Activated CD4-positive, alpha-beta T cell treated with anti-CD3 and anti-CD28 coated beads for 1 hour (primary cell): ENCODE data around the gene PSTPIP1.

Experiments
- DNase-seq: peaks from one replicate; pipeline ENCODE4 v3.0.0-alpha.2; 2020

The PSTPIP1 gene

DNA sequence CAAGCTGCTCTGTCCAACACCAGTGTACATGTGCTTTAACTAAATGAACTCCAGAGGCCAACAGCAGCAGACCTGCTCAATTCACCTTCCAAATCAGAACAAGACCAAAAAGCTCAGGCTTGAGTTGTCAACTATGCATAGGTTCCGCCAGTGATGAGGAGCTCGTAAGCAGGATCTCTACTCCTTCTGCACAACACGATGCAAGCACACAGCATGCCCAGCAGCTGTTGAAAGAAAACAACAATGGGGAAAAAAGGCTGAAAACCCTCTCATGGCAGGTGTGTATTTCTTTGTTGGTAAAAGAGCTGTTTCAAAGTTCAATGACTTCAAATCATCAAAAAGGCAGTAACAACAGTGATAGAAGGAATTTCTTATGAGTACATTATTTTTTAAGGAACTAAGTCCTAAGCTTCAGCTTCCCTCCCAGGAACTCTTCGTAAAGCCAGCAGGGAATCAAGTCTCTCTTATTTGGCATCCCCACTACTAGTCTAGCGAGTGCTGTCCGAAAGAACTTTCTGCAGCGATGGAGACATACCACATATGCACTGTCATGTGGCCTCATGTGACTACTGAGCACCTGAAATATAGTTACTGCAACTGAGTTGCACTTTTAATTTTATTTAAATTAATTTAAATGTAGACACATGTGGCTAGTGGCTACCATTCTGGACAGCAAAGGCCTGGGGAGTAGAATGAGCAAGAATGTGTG is 51.9 kb downstream of the PSTPIP1 start:
- DNase-seq: no peak

DNA sequence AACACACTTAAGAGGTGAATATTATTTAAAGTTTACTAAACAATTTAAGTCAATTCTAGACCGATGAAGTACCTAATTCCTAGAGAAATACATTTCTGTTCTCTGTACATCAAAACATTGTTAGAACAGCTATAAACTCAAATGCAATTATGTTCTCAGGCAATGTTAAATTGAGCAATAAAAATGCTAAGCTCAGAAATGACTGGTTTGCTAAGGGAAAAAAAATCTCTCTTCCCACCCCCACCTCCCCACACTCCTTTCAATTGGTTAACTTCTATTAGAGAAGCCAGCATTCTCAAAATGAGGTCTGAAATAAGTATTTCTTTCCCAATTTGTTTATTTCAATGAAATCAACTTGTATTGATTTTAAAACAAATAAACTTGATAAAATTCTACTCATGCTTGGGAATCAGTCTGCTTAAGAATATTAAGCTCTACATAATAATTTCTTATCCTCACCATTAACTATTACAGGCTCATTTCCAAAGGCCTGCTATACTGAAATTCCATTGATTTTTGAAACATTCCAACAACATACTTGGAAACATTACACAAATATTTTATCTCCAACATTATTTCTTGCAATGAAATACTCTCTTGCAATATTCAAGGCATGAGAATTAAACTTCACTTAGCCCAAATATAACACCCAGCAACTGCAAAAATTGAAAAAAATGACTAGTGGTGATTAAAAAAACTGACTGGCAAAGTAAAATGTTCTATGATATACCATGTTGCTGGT is 53.4 kb downstream of the PSTPIP1 start:
- DNase-seq: no peak

DNA sequence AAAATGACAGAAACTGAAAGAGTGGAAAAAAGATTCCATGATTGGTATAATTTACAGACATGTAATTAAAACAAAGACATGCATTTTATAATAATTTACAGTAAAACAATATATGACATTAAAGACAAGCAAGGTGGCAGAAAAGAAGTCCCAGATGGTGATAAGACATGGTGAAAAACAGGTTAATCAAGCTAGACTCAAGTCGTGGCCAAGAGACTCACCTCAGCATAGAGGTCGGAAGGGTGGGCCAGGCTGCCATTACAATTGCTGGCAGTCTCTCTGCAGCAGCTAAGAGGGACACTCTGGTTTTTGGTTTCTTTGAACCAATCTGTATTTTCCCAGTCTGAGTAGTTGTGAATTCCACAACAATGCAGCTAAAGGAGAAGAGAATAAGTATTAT is 57.6 kb downstream of the PSTPIP1 start:
- no peak for DNase-seq

DNA sequence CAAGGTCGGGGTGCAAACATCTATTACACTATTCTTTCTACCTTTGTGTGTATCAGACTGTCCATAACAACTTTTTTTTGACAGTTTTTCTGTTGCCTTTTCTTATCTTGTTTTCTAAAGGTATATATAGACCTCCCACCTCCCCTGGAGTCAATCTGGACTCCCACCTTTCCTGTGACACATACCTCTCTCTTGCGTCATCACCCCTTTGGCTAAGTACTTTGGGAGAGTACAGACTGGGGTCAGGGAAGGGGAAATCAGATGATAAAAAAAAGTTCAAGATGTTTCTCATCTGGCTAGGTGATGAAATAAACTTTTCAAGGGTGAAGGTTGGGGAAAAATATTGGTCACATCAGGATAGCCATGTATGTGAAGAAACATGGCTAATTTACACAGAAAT is 58.8 kb downstream of the PSTPIP1 start:
- no peak for DNase-seq

DNA sequence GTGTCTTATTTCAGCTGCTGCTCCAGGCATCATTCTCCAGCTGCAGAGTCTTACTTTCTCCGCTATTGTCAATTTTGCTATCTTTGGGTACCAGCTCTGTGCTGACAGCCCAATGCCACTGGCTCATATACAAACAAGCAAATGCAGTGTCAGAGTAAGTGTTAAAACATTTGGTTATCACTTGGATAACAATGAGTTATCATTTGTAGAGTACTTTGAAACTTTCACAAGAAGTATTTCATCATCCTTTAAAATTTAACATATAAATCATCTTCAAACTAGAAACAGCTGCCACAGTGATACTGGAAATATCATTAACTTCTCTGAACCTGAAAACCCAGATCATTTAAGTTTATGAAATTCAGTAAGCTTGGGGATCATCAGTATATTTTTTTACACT is 62.1 kb downstream of the PSTPIP1 start:
- no peak for DNase-seq

DNA sequence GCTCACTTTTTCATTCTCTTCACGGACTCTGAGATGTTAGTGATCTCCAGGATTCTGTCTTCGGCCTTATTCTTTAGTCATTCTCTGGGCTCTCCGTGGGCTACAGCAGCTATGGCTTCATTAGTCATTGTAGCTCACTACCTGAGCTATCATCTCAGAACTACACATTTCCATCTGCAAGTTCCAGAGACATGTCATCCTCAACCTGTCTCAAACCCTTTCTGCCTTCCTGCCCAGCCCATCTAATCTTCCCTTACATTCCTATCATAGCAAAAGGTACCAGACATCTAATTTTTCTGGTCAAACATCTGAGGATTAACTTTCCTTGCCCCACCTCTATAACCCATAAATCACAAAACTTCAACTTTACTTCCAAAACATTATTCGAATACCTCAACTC is 62.8 kb downstream of the PSTPIP1 start:
- no peak for DNase-seq

DNA sequence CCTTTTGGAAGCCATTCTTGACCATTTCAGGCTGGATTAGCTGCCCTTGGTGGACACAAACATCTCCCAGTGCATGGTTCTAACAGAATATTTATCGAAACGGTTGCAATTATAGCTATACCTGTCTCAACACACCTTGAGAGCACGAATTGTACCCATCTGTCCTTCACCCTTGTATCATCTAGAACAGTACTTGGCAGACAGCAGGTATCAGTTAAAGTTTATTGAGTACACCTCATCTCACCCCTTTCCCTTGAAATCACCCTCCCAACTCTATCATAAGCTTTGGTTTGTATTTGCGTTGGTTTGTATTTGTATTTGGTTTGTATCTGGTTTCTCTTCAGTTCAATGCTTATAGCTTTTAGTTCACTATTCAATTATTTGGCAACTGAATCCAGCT is 63.5 kb downstream of the PSTPIP1 start:
- no peak for DNase-seq

DNA sequence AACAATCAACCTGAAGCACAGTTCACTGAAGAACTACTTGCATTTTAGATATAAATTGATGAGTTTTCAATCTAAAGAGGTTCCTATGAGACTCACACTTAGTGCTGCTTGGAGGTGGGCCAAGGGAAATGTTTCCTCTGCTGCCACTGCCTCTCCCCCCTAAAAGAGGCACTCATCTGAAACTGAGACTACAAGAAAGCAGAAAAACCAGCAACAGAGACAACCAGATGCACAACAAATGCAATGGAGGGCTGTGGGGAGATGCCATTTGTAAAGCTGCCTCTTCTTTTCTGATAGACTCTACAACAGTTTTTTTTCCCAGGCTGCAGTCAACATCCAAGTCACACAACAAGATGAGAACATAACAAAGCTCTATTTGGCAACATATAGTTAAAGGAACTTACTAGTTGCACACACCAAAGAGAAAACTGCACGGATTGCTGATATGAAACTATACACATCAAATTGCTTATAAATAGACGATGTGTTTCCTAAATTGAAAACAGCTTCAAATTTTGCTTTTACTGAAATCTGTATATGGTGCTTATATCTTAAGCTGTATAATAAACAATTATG is 64.9 kb downstream of the PSTPIP1 start:
- DNase-seq: no peak

DNA sequence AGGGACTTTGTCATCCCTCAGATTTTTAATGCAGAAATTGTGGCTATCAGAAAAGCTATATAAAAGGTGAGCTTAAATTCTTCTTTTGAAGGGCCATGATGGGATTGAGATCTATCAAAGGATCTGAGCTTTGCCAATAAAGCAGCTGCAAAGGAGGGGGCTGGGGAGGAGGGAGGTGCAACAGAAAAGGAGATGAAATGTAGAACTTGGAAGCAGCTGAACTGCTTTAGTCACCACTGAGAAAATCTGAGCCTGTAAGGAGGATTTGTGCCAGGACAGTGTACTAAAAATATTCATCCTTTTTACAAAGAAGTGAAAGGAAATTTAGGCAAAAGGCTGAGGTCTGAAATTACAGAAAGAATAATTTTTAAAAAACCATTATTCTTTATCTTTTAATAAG is 65.6 kb downstream of the PSTPIP1 start:
- DNase-seq: no peak

DNA sequence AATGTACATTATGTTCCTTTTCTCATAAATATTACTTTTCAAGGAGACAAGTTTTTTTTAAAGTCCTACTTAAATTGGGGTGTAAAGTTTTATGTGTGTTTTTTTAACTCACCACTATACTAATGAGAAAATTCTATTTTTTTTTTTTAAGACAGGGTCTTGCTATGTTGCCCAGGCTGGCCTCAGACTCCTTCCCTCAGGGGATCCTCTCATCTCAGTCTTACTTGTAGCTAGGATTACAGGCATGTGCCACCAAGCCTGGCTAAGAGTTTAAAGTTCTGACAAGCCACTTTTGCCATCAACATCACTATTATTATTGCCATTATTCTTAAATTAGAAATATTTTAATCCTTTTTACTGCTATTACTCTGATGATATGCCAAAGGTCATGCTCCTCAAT is 68.3 kb downstream of the PSTPIP1 start:
- DNase-seq: no peak

DNA sequence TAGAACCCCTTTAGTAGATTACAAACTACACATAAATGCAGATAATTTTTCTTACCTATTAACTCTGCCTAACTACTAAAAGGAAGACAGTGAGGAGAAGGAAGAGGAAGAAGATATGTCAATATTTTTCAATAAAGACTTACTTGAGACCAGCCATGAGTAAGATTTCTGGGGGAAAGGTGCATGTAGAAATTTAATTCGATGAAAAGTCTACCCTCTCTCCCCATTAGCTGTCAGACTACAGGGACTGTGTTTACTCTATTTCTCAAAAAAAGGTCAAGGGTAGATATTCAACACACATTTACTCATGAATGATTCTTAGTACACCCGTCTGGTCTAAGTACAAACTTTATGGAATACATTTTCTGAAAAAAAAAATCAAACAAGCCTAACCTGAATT is 69.1 kb downstream of the PSTPIP1 start:
- DNase-seq: no peak

DNA sequence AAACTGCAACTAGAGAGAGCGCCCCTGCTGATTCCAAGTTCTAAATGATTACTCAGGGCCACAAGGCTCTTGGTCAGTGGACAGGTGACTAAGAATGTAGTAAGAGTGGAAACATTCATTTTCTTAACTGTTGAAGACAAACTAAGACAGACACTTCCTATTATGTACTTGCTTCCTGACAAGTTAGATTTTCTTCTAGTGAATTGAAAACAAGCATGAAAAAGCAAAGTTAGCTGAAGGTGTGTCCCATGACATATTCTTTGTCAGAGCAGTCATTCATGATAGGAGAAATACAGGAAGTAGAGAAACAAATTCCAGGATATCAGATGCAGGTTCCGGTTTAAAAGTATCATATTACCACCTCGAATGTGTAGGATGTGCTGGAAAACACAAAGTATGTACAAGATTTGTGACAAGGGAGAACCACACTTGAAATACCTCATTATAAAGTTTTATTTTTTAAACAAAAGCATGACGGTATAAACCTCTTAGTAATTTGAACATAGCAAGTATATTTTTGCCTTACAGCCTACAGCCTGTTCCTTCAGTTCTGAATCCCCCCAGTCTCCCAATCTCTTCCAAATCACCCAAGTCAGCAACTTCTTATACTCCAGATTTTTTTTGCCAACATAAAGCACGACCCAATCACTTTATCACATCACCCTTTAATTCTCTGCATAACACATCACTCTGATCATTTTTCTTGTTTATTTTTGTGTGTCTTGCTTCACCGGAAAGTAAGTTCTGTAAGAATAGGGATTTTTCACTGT is 69.8 kb downstream of the PSTPIP1 start:
- DNase-seq: no peak

DNA sequence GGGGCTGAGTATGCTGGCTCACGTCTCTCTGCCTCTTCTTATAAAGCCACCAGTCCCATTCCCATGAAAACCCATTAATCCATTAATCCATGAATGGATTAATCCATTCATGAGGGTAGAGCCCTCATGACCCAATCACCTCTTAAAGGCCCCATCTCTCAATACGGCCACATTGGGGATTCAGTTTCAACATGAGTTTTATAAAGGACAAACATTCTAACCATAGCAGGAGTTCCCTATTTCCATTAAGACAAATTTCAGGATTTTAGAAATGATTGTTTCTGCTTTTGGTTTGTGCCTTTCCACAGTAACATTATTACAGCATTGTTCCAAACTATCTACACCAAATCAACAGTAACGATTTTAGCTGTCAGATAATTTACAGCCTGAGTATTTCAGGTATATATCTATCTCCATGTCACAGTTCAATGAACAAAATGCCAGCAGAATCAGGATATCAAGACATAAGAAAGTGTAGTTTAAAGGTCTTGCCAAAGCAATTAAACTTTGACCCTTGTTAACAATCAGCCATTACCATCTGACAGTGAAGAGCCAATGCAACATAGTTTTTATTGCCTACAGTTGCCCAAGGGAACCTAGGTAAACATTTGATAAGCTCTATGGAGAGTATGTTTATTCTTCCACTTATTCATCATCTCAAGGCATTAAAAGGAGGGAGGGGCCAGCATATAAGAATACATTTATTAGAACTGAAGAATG is 72.2 kb downstream of the PSTPIP1 start:
- no peak for DNase-seq

DNA sequence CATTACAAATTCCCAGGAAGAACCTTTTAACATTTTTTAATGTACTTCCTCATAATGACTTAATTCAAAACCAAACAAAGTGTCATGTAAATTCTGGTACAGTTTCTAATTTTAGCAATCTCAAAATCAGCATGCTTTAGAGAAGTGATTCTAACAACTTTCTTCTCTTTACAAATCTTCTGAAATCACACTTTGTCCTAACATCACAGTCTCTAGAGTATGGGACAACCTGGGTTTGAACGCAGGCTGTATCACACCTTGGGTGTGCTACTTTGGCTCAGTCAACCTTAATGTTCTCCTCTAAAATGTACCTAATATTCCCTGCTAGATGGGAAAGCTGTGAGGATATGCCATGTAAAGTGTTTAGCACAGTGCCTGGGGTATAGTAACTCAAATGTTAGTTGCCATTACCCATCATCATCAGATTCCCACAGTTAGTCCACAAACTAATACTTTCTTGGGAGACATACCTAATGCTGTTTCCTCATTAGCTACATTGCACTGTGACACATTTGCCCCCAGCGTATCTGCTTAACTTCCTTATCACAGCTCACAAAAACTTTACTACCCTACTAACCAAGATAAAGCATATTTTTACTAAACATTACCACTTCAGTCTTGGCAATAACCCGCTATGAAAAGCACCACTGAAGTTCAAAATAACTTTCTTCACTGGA is 72.9 kb downstream of the PSTPIP1 start:
- no peak for DNase-seq

DNA sequence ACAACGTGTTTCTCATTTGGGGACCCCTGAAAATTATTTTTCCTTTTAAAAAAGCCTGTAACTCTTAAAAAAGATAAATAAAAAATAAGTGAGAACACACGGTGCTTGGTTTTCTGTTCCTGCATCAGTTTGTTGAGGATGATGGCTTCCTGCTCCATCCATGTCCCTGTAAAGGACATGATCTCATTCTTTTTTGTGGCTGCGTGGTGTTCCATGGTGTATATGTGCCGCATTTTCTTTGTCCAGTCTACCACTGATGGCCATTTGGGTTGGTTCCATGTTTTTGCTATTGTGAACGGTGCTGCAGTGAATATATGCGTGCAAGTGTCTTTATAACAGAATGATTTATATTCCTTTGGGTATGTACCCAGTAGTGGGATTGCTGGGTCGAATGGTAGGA is 73.7 kb downstream of the PSTPIP1 start:
- no peak for DNase-seq

DNA sequence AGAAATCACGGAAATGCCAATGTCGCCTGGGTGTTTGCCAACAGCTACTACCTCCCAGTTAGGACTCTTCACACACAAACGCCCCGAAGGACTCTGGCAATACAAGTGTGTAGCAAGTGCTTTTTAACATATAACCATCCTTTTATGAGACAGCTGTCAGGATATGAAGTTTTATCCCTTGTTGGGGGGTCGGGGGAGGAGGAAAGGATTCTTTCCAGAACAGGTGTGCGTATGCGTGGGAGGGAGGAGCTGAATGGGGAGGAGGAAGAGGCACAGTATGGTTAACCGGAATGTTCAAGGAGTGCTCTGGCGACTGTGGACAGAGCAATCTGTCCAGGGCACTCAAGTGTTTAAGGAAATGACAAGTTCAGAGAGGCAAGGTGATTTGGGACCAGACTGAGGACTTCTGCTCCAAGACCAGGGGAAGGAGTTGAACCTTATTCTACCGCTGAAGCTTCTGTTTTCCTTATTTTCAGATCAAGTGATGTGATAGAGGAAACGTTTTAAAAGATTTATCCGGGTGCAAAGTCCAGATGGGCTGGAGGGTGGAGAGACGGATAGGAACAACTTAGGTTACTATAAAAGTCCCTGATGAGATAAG is 74.7 kb downstream of the PSTPIP1 start:
- no peak for DNase-seq

DNA sequence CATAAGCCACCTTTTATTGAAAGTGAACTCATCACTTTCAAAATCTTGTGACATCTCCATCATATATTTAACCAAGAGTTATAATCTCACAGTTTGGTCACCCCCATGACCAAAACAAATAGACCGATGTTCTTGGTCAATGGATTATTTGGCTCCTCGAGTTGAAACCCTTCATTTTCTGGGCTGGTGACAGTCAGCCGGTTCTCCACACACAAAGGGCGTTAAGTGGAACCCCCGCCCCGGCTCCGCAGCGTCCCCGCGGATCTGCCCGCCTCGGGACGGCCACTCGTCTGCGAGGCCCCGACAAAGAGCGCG is 75.2 kb downstream of the PSTPIP1 start:
- DNase-seq: no peak

DNA sequence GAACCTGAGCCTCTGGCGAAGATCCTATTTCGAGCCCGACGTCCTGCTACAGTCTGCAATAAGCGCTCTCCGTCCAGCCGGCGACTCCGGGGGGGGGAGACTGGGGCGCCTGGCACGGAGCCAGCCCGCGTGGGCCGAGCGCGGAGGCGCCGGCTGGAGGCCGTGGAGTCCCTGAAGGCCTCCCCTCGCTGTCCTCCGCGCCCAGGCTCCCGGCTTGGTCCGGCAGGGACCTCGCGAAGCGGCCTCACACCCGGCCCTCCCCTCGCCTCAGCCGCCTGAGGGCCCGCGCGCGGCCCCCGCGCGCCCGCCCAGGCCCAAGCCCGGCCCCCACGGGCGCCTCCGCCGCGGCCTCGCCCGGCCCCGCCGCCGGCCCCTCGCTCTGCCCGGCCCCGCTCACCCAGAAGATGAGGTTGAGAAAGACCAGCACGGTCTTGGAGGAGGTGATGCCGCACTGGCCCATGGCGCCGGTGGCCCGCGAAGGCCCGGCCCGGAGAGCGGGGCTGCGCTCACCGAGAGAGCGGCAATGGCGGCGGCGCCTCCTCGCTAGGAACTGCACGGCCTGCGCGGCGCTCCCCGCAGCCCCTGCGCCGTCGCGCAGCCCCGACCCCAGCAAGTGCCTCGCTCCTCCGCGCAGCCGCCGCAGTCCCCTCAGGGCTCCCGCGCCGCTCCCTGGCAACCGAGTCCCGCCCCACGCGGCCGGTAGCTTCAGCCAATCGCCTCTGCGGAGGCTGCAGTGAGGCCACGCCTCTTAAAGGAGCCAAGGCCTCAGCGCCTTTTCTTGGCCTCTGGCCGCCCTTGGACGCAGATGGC is 75.8 kb downstream of the PSTPIP1 start, which contains the start of gene TSPAN3:
TSPAN3 (minus strand) TSS at position 615 of the 810 bp plus-strand sequence; CDS start at position 460, 155 bp downstream.
- DNase-seq: peak; percentile 88

DNA sequence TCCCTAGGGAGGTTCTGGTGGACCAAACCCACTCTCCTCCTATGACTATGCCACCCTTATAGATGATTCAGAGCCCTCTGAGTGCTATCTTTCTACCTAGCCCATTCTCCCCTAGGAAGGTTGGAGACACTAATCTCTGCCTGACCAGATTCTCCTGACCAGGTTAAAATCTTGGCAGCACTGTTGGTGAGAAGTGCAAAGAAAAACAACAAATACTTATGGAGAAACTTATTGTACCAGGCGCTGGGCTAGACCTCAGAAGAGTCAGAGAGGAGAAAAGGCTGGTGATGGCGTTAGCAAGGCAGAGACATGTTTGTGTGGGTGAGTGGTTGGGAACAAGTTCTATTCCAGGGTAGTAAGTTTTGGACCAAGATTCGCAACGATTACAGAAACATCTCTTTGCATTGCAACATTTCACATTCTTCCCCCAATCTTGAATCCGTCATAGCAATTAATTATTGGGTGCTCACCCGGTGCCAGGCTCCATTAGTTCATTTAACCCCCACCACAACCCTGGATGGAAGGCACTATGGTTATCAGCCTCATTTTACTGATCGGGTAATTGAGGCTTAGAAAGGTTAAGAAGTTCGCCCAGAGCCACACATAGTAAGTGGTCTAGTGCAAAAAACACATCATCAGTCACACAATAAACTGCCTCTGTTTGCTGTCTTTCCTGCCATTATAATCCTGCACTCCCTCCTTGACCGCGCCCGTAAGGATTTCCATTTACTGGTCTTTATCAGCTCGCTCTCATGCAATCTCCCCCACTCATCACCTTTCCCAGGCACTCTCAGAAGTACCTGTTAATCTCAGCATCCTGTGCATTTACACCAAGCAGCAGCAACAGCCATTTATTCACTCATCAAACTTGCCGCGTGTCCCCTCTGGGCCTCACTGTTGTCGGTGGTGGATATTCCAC is 76.6 kb downstream of the PSTPIP1 start:
- DNase-seq: no peak

DNA sequence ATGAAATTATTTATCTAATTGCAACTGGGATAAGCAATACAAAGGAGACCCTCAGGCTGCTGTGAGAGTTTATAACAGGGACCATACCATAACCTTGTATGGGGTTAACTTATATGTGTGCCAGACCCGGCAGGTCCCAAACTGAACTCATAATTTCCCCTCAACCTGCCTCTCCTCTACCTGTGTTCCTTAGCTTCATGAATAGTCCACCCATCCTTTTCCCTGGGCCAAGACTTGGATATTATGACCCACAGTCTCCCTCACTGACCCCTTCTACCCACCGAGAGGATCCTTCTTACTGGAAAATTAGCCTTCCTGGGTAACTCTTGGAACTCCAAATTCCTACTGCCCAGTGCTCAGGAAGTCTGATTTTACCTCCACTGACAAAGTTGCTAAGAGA is 79.4 kb downstream of the PSTPIP1 start:
- DNase-seq: no peak
